ENCODE data around the gene WEE1.
"Not testable (repeated sequence)": the region's sequence is repeated elsewhere in the genome, so short reads cannot be mapped to it uniquely, and the experiment has no call there.

The WEE1 gene

GRCh38 chr11:9616858-9617257 is 43.4 kb downstream of the WEE1 start:
- Histone ChIP-seq H3K27me3 (no peaks in the 10 kb centered on the region; the same call in 1 of the 2 replicates), H3K4me3 (no peak overlapping the region), H3K36me3 (no peaks in the 10 kb centered on the region), H3K4me2 (peak overlapping the region; percentile 95; the same call in 1 of the 2 replicates), H3K27ac (no peak overlapping the region), H3K9me3 (no peaks in the 10 kb centered on the region), H3K9ac (no peak overlapping the region), H4K20me1 (no peaks in the 10 kb centered on the region), H3K4me1 (peaks cover 59% of the 10 kb centered on the region)
- TF ChIP-seq Cebpa-rat (IDR thresholded peaks at IDR 0.05) = no peak

GRCh38 chr11:9617940-9618339 is 44.5 kb downstream of the WEE1 start:
- Histone ChIP-seq H3K36me3 (no peaks in the 10 kb centered on the region), H3K4me2 (no peak overlapping the region), H4K20me1 (no peaks in the 10 kb centered on the region), H3K4me3 (no peak overlapping the region), H3K9me3 (no peaks in the 10 kb centered on the region), H3K27ac (no peak overlapping the region), H3K9ac (no peak overlapping the region), H3K27me3 (no peaks in the 10 kb centered on the region; the same call in 1 of the 2 replicates), H3K4me1 (peaks cover 48% of the 10 kb centered on the region)
- no peak for TF ChIP-seq Cebpa-rat (IDR thresholded peaks at IDR 0.05)

GRCh38 chr11:9619004-9619403 is 45.5 kb downstream of the WEE1 start:
- H3K27me3 ChIP-seq = no peaks in the 10 kb centered on the region; the same call in 1 of the 2 replicates
- H3K4me2 ChIP-seq = peak overlapping the region; percentile 20; the same call in 1 of the 2 replicates
- no peaks in the 10 kb centered on the region for H3K36me3 ChIP-seq
- no peak overlapping the region for H3K9ac ChIP-seq
- H3K4me3 ChIP-seq = no peak overlapping the region
- peaks cover 39% of the 10 kb centered on the region for H3K4me1 ChIP-seq
- H4K20me1 ChIP-seq = no peaks in the 10 kb centered on the region
- no peak overlapping the region for H3K27ac ChIP-seq
- H3K9me3 ChIP-seq = no peaks in the 10 kb centered on the region
- no peak for TF ChIP-seq Cebpa-rat (IDR thresholded peaks at IDR 0.05)

GRCh38 chr11:9619971-9620370 is 46.5 kb downstream of the WEE1 start:
- no peak overlapping the region for H3K4me2 ChIP-seq
- no peak overlapping the region for H3K9ac ChIP-seq
- TF ChIP-seq Cebpa-rat (IDR thresholded peaks at IDR 0.05) = no peak
- no peak overlapping the region for H3K4me3 ChIP-seq
- peaks cover 30% of the 10 kb centered on the region for H3K4me1 ChIP-seq
- no peak overlapping the region for H3K27ac ChIP-seq
- H4K20me1 ChIP-seq = no peaks in the 10 kb centered on the region
- no peaks in the 10 kb centered on the region for H3K9me3 ChIP-seq
- no peaks in the 10 kb centered on the region; the same call in 1 of the 2 replicates for H3K27me3 ChIP-seq
- H3K36me3 ChIP-seq = no peaks in the 10 kb centered on the region

GRCh38 chr11:9622353-9622752 is 48.9 kb downstream of the WEE1 start:
- not testable (repeated sequence) for H3K4me3 ChIP-seq, H3K9ac ChIP-seq, H3K9me3 ChIP-seq, H3K36me3 ChIP-seq, H3K27ac ChIP-seq, H4K20me1 ChIP-seq, H3K27me3 ChIP-seq, H3K4me2 ChIP-seq
- peaks cover 14% of the 10 kb centered on the region; the same call in 1 of the 2 replicates for H3K4me1 ChIP-seq

- peaks cover 14% of the 10 kb centered on the region; the same call in 1 of the 2 replicates for H3K4me1 ChIP-seq
- not testable (repeated sequence) for H3K9me3 ChIP-seq, H3K9ac ChIP-seq
Observed at GRCh38 chr11:9623053-9623452, 49.6 kb downstream of the WEE1 start.

GRCh38 chr11:9624448-9624847 is 51.0 kb downstream of the WEE1 start:
- no peak for TF ChIP-seq Cebpa-rat (IDR thresholded peaks at IDR 0.05)
- no peaks in the 10 kb centered on the region for H3K36me3 ChIP-seq
- peaks cover 10% of the 10 kb centered on the region; the same call in 1 of the 2 replicates for H3K4me1 ChIP-seq
- H3K4me3 ChIP-seq = no peak overlapping the region
- H3K9ac ChIP-seq = no peak overlapping the region
- H3K4me2 ChIP-seq = no peak overlapping the region
- H3K9me3 ChIP-seq = no peaks in the 10 kb centered on the region
- no peaks in the 10 kb centered on the region for H4K20me1 ChIP-seq
- H3K27ac ChIP-seq = no peak overlapping the region
- H3K27me3 ChIP-seq = no peaks in the 10 kb centered on the region

More at GRCh38 chr11:9623053-9623452, 49.6 kb downstream of the WEE1 start:
- not testable (repeated sequence) for H3K36me3 ChIP-seq, H3K27me3 ChIP-seq, H3K4me3 ChIP-seq, H3K27ac ChIP-seq, H4K20me1 ChIP-seq, H3K4me2 ChIP-seq

GRCh38 chr11:9625162-9625561 is 51.7 kb downstream of the WEE1 start:
- Histone ChIP-seq H3K4me1 (peaks cover 5% of the 10 kb centered on the region; the same call in 1 of the 2 replicates), H3K9ac (no peak overlapping the region), H3K4me3 (no peak overlapping the region), H3K27me3 (no peaks in the 10 kb centered on the region), H4K20me1 (no peaks in the 10 kb centered on the region), H3K27ac (no peak overlapping the region), H3K4me2 (no peak overlapping the region), H3K36me3 (no peaks in the 10 kb centered on the region), H3K9me3 (no peaks in the 10 kb centered on the region)
- TF ChIP-seq Cebpa-rat (IDR thresholded peaks at IDR 0.05) = no peak

GRCh38 chr11:9625728-9626127 is 52.3 kb downstream of the WEE1 start:
- H3K9ac ChIP-seq = no peak overlapping the region
- peaks cover 5% of the 10 kb centered on the region; the same call in 1 of the 2 replicates for H3K4me1 ChIP-seq
- TF ChIP-seq Cebpa-rat (IDR thresholded peaks at IDR 0.05) = no peak
- H3K36me3 ChIP-seq = no peaks in the 10 kb centered on the region
- no peaks in the 10 kb centered on the region for H3K27me3 ChIP-seq
- no peaks in the 10 kb centered on the region for H3K9me3 ChIP-seq
- no peak overlapping the region for H3K4me2 ChIP-seq
- H3K27ac ChIP-seq = no peak overlapping the region
- H3K4me3 ChIP-seq = no peak overlapping the region
- no peaks in the 10 kb centered on the region for H4K20me1 ChIP-seq

- H3K4me3 ChIP-seq = no peak overlapping the region
- no peaks in the 10 kb centered on the region for H3K36me3 ChIP-seq
- H3K27ac ChIP-seq = no peak overlapping the region
- H3K4me1 ChIP-seq = peaks cover 5% of the 10 kb centered on the region; the same call in 1 of the 2 replicates
- H4K20me1 ChIP-seq = no peaks in the 10 kb centered on the region
- H3K9ac ChIP-seq = no peak overlapping the region
- TF ChIP-seq Cebpa-rat (IDR thresholded peaks at IDR 0.05) = no peak
- H3K9me3 ChIP-seq = no peaks in the 10 kb centered on the region
- peak overlapping the region; percentile 13; the same call in 1 of the 2 replicates for H3K4me2 ChIP-seq
- no peaks in the 10 kb centered on the region for H3K27me3 ChIP-seq
Observed at GRCh38 chr11:9626496-9627394, 53.3 kb downstream of the WEE1 start.

All from BLaER1 (cell line).